GM12891 (cell line): ENCODE data around the gene SHROOM3.

Source experiments
- POLR2A ChIP-seq: IDR thresholded peaks from 2 replicates; pipeline ENCODE4 v1.6.1; 2011; ENCODE audit warnings: low read depth, low read length, control low read depth
- SPI1 ChIP-seq: IDR thresholded peaks from 2 replicates; pipeline ENCODE4 v1.6.1; 2011; ENCODE audit warnings: low read depth, low read length, control low read depth

DNA sequence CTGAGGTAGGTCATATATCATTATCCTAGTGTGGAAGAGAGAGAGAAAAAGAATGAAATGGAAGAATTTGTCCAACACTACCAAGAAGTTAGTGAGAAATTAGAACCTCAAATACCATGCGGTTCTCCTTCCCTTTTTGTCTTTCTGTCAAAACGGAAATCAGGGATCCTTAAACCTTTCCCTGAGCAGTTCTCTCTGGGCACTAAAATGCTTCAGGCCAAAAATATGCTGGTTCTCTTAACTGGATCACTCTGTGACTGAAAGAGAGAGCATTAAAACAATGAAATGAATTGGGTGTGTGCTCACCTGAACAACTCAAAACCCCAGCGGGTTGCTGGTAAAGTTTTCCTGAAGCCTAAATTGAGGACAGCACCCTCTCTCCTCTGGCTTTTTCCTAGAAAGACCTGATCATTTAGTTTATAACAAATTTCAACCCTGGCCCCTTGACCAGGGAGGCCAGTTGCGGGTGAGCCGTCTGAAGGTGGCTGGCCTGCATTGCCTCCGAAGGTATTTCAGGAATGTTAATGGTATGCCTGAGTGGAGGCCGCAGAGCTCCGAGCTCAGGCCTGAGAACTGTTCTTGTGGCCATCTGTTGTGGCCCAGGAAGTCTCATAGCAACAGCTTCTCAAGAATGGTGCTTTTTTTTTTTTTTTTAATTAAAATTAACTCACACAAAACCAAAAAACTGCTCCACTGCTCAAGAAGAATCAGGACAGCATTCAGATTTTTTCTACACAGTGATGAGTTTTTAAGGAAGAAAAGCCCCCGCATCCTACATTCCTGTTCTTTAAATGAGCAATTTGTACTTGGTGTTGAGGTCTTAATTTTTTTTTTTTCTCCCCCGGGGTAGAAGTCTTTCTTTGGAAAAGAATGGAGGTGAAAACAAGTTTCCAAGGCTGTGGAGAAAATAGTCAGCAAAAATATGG is 155.1 kb downstream of the SHROOM3 start:
- TF ChIP-seq SPI1 (no peak), POLR2A (no peak)
